Eye (tissue), 1 donor: ENCODE data around the gene UBE3B.

Source experiments
- DNase-seq: peaks from one replicate; pipeline ENCODE4 v3.0.0-alpha.2; 2015

UBE3B gene

DNA sequence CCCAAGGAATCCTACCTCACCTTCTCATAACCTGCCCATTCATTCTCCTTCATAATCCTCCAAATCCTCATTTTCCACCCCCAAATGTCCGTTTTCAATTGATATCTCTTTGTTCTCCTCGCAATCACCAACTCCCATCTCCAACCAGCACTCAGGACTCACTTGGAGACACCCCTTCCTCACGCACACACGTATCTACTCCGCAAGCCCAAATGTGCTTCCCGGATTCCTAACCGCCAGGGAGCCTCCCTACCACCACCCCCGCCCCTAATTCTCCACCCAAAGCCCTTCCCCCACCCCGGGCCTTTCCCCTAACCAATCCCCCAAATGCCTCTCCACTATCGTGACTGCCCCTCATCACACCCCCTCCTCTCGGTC is 638 bp upstream of the UBE3B start:
- DNase-seq, result no peak

DNA sequence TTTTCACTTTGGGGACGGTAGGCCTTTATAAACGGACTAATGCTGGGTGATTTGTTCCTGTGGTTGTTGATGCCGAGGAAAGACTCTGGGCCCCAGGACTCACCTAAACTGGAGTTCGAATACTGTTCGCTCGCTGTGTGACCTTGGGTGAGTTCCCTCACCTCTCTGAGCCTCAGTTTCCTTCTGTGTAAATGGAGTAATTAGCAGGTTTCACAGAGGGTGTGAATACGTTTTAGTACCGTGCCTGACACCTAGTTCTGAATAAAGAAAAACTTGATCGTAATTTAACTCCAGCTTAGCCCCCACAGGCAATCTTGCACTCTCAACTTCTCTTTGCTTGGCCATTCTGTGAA is 505 bp downstream of the UBE3B start:
- DNase-seq, result no peak

- no peak for DNase-seq
These were observed 2.3 kb downstream of the UBE3B start for GRCh38 chr12:109479761-109480160.

GRCh38 chr12:109480356-109480755 is 2.9 kb downstream of the UBE3B start:
- no peak for DNase-seq

GRCh38 chr12:109481863-109482262 is 4.4 kb downstream of the UBE3B start:
- DNase-seq, result no peak

GRCh38 chr12:109482491-109482890 is 5.1 kb downstream of the UBE3B start:
- no peak for DNase-seq

DNA sequence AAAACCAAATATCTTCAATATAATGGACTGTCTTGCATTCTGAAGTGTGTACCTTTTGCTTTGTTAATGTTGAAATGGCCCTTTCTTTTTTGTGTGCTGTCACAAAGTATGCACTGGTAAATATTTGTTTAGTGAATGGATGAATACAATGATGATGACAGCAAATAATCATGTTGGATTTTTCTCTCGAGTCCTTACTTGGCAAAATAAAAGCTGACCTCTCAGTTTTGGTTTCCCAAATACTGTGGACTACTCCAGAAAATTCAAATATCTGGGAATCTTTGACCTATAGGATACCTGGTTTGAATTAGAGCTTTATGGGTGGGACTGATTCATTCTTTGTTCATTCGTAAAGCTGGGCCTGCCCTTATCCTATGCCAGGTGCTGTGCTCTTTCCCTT is 5.5 kb downstream of the UBE3B start:
- no peak for DNase-seq

DNA sequence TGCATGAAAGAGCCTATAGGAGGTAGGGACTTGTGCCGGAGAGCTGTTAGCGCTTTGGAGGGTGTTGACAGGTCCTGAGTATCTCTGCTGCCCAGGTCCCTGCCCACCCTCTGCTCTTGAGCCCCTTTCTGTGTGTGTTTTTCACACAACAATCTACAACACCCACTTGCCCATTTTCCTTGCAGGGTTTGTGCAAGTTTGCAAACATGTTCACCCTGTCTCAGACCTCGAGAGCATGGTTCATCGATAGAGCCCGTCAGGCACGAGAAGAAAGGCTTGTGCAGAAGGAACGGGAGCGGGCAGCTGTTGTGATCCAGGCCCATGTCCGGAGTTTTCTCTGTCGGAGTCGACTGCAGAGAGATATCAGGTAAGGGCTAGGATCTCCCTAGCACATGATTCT is 5.9 kb downstream of the UBE3B start:
- no peak for DNase-seq

- DNase-seq, result no peak
These were observed 7.8 kb downstream of the UBE3B start for GRCh38 chr12:109485201-109485600.

DNA sequence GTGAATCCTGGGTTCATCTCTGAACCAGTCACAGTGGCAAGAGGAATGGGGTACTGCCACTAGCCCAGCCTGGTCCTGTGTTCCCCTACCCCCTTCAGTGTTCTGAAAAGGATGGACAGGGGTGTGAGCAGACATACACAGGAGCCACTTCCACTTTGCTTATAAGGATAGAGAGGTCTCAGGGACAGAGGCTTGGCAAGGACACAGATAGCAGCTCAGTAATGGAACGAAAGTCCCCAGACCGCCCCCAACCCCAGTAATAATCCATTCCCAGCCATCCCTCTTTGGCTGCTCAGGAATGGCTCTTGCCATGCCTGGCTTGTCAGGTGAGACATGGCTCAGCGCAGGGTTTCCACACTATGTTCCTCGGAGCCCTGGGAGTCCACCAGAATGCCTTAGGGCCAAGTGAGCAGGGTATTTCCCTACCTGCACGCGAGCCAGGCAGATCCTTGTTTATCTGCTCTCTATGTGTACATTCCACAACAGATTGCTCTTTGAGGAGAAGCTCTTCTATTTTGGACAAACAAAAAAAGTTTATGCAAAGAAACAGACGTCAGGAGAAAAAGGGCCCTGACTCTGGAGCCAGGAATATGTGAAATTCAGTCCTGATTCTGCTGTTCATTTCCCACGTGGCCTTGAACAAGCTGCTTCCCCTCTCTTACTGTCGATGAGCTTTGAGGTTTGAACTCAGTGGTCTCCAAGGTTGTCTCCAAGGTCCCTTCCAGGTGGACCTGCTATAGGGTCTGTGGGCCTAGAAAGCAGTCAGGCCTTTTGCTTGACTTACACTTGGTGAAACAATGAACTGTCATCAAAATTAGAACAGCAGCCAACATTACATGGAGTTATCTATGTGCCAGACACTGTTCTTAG is 10.0 kb downstream of the UBE3B start:
- DNase-seq, result no peak

- no peak for DNase-seq
These were observed 10.7 kb downstream of the UBE3B start for GRCh38 chr12:109488051-109488665.

DNA sequence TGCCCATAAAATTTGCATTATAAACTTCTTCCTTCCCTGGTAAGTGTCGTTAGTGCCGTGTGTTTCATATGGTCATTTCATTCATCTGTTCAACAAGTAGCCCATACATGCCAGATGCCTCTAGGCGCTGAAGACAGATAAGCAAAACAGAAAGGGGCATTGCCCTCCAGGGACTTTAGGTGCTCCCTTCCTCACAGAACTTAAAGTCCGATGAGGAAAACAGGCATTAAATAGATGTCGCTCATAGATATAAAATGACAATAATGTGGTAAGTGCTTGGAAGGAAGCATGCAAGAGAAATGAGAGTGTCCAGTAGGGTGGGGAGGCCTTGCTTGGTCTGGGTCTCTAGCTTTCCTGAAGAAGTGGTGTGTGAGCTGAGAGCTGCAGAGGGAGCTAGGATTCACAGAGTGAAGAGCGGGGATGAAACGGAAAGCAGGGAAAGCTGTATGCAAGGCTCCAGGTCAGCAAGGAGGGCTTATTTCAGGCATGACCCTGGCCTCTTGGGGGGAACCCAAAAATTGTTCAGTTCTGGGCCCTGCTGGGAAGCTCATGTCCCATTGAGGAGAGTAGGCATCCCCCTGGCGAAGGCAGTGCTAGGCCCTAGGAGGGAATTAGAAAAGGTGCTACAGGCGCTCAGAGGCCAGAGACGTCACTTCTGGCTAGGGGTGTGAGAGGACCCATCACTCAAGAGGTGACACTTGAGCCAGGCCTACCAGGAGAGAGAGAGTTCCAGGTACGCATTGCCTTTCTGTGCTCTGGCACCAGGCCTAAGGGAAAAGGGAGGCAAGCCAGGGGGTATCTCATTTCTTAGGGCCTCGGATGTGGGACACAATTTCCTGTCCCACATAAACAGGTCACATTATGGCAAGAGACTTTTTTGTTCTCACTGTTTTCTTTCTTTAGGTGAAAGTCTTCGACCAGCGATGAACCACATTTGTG is 11.9 kb downstream of the UBE3B start:
- no peak for DNase-seq

DNA sequence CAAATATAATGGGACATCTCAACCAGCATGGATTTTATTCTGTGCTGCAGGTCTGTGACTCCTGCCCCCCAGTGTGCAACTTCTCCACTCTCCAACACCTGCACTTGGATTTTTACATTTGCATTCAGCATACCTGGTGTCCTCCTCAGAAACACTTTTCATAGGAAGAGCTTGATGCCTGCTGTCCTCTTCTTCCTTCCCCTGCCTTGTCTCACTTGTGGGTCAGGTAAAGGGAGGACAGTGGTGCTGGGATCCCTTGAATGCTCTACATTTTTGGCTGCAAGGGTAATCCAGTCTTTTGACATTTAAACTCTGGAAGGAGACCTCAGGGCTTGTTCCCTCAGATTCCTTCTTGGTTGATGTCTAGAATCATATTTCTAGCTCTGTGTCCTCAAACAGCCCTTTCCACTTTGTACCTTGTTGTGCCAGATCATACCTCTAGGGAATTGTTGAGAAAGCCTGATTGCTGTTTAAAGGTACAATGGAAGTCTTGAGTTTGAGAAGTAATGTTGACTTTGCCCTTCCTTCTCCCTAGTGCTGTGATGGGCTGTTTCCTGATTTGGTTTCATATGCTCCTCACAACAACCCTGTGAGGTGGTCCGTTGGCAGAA is 12.6 kb downstream of the UBE3B start:
- DNase-seq, result no peak

GRCh38 chr12:109491671-109492070 is 14.2 kb downstream of the UBE3B start:
- DNase-seq, result no peak

DNA sequence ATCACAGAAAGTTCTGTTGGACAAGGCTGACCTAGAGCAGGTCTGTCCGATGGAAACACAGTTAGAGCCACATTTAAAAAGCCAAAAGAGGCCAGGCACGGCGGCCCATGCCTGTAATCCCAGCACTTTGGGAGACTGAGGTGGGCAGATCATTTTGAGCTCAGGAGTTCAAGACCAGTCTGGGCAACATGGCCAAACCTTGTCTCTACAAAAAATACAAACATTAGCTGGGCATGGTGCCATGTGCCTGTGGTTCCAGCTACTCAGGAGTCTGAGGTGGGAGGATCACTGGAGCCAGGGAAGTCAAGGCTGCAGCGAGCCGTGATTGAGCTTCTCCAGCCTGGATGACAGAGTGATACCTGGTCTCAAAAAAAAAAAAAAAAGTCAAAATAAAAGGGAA is 14.9 kb downstream of the UBE3B start:
- DNase-seq, result no peak

- DNase-seq, result no peak
These were observed 15.7 kb downstream of the UBE3B start for GRCh38 chr12:109493090-109493489.

- DNase-seq, result no peak
These were observed 16.5 kb downstream of the UBE3B start for GRCh38 chr12:109493938-109494337.

DNA sequence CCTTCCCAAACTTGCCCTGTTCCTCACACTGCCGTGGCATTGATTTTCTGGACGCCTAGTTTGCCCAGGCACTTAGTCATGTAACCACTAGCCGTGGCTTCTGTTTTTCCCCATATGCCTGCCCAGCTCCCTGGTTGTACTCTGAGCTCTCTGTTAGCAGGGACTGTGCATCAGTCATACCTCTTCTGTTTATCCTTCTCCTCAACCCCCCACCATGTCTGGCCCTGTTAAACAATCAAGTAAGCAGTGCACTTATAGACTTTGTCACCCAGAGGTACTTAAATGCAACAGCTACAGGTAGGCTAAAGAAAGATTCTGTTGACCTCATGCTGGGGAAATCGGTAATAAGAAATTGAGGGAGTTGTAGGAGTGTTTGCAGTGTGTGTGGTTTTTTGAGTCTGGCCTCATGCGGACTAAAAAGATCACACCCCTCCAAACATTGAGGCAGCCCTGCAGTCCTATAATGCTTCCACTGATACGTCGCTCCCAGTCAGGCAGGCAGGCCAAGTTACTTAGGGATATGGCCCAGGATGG is 17.0 kb downstream of the UBE3B start:
- no peak for DNase-seq

- no peak for DNase-seq
These were observed 17.6 kb downstream of the UBE3B start for GRCh38 chr12:109495012-109495411.

DNA sequence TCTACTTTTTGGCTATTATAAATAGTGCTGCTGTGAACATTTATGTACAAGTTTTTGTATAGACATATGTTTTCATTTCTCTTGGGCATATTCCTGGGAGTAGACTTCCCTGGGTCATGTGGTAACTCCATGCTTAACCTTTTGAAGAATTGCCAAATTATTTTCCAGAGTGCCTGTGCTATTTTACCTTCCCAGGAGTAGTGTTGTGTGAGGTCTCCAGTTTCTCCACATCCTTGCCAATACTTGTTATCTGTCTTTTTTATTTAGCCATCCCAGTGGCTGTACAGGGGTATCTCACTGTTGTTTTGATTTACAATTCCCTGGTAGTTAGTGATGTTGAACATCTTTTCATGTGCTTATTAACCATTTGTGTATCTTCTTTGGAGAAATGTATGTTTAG is 18.9 kb downstream of the UBE3B start:
- DNase-seq, result no peak

- no peak for DNase-seq
These were observed 20.2 kb downstream of the UBE3B start for GRCh38 chr12:109497675-109498074.

DNA sequence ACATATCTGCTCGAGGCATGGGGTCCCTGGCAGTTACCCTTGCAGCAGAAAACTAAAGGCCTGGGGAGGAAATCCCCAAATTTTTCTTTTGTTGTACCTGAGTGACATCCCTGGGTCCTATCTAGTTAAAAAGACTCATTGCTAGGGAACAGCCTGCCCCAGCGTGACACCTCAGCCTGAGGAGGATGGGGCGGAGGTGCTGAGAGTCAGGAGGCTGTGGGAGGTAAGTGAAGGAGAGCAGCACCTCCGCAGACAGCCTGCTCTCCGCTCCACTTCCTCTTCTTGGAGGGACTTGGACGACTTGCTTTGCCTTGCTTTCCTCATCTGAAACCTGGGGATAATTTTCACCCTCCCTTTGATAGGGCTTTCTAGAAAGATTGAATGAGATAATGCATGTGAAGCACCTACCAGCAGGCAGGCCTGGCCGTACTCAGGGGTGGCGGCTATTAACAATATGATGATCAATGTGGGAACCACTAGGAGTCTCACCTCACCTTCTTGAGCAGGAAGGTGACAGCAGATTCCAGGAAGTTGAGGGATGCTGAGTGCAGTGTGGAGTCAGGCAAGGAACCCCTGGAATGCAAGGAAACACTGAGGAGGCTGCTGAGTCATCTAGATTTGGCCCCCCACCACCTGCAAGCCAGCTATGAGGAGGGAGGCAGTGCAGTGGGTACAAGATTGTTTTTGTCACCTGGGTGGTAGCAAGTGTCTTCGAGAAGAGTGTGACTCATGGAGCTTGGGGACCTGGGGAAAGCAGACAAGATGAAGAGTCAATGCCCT is 23.2 kb downstream of the UBE3B start:
- no peak for DNase-seq
